Measurements from ENCODE around the gene WDR18. TPM values are rescaled to one million over a fixed set of nuclear protein-coding genes. Genes with fewer than 3 reads are reported as not detected.
A peak's percentile ranks its signal among the peaks of the same experiment; 100 is the strongest.

WDR18 gene
- total and polyA plus RNA-seq, 2 of the 4 experiments (the other 2 are of a cell fraction) = 37.1 to 56.9 TPM

DNA sequence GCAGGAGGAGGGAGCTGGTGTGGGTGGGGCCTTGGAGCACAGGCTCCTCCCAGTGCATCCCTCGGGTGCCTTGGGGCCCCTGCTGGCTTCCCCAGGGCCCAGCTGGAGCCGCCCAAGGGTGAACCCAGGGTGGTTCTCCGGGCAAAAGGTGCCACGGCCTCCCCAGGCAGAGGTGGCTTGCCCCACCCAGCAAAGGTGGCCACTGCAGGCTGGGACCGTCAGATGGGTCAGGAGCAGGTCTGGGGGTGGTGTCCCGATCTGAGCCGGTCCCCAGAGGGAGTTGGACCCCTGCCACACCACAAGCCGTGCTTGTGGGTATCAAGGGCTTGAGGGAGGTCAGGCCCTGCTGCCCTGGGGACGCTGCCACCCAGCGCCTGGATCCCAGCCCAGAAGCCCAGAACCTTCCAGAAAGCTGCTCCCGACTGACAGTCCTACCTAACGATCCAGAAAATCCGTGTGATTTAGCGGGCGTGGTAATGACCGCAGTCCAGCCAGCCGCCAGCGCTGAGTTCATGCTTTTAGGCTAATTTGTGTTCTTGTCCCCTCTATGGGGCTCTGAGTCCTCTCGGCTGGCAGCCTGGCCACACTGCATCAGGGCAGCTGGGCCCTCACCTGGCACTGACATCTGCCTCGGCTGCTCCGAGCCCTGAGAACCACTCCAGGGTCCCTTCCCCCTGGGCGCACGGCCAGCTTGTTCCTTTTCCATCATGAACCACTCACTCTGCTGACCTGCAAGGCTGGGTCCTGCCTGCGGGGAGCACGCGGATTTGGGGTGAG lies 11.1 kb downstream of the WDR18 start:
- H3K4me2 ChIP-seq (ENCODE audit: low read depth, low read length) = no peak overlapping the region
- 92% methylated on average over 7 of the region's 26 CpGs; no CpG with 5 or more reads in 1 of the 2 experiments for WGBS, 2 experiments (ENCODE audit: extremely low coverage in 2 of 2, insufficient read length in 1 of 2)
- DNase-seq = no peak
- no peaks in the 10 kb centered on the region; a peak in 1 of 4 replicates for H3K79me1 ChIP-seq (ENCODE audit: low read depth in 1 of 2, low read length in 2 of 2)
- H3K4ac ChIP-seq (ENCODE audit: low read depth, low read length) = no peak overlapping the region
- H2AK9ac ChIP-seq (replicated peaks; ENCODE audit: low read depth, low read length, poor library complexity) = no peak overlapping the region
- no peak overlapping the region for H3K9ac ChIP-seq (ENCODE audit: low read depth, low read length)
- no peak overlapping the region for H4K91ac ChIP-seq (ENCODE audit: insufficient read depth, low read depth, low read length)
- H3K9me1 ChIP-seq (ENCODE audit: insufficient read depth, low read length) = no peaks in the 10 kb centered on the region
- no peak overlapping the region for H3K18ac ChIP-seq (ENCODE audit: low read depth, low read length)
- H4K20me1 ChIP-seq (ENCODE audit: insufficient read depth, low read length) = 0 out of 2 replicates have a peak, but pooled peaks cover 6% of the 10 kb centered on the region
- POLR2A ChIA-PET (ENCODE audit: unreplicated experiment) = no interaction called here
- H3K14ac ChIP-seq (replicated peaks; ENCODE audit: low read depth, low read length) = no peak overlapping the region
- in situ Hi-C loops (cut with MboI; ENCODE audit: low sequenced_read_pairs) = loop anchor here (5.0 kb wide), 1 partner anchor 138 kb away; the partner anchor contains the start of gene CFD
- H3K27me3 ChIP-seq (ENCODE audit: control insufficient read depth, insufficient read depth, low read length) = peaks cover 34% of the 10 kb centered on the region
- H2BK5ac ChIP-seq (ENCODE audit: low read depth, low read length, poor library complexity, severe bottlenecking) = no peak overlapping the region
- no peak overlapping the region for H3K23ac ChIP-seq (ENCODE audit: low read depth, low read length)
- dilution Hi-C loops (cut with HindIII; ENCODE audit: low sequenced_read_pairs, unreplicated experiment) = no loop called here
- no TSS peak for BruUV-seq (replicated peaks)
- ATAC-seq (ENCODE audit: low read depth) = no peak
- H3K4me3 ChIP-seq (ENCODE audit: insufficient read depth, low read depth, low read length) = no peak overlapping the region
- no peak overlapping the region for H4K5ac ChIP-seq (ENCODE audit: low read depth, low read length)
- peaks cover 5% of the 10 kb centered on the region for H3K4me1 ChIP-seq (ENCODE audit: control insufficient read depth, insufficient read depth, low read length)
- TF ChIP-seq CTCF (conservative IDR thresholded peaks at IDR 0.05; ENCODE audit: low read depth, low read length) (no peak), MXI1 (IDR thresholded peaks at IDR 0.05; ENCODE audit: borderline replicate concordance, low read depth, low read length) (no peak), MAFK (IDR thresholded peaks at IDR 0.05; ENCODE audit: low read depth, low read length) (no peak), SMC3 (IDR thresholded peaks at IDR 0.05; ENCODE audit: low read depth, low read length) (no peak), BHLHE40 (IDR thresholded peaks at IDR 0.05; ENCODE audit: low read depth, low read length) (no peak), CEBPB (IDR thresholded peaks at IDR 0.05; ENCODE audit: low read depth, low read length) (no peak), RFX5 (IDR thresholded peaks at IDR 0.05; ENCODE audit: low read depth, low read length) (no peak), MAZ (IDR thresholded peaks at IDR 0.05; ENCODE audit: borderline replicate concordance, low read depth, low read length) (no peak), RCOR1 (IDR thresholded peaks at IDR 0.05; ENCODE audit: insufficient replicate concordance, low read length) (no peak), CHD1 (IDR thresholded peaks at IDR 0.05; ENCODE audit: low read depth, low read length) (no peak), NFE2L2 (IDR thresholded peaks at IDR 0.05; ENCODE audit: low read depth, low read length) (no peak)
- no peak overlapping the region for H2AK5ac ChIP-seq (ENCODE audit: low read depth, low read length)
- no peak overlapping the region for H4K8ac ChIP-seq (ENCODE audit: low read depth in 2 of 2, low read length in 2 of 2)
- no peak overlapping the region; the same call in 1 of the 2 replicates for H3K56ac ChIP-seq (ENCODE audit: extremely low read depth, insufficient read depth, low read length)
- no peak overlapping the region for H2BK120ac ChIP-seq (ENCODE audit: low read depth, low read length)
- no peak overlapping the region for H2BK15ac ChIP-seq (ENCODE audit: low read depth, low read length)
- no peak overlapping the region for H2BK20ac ChIP-seq (ENCODE audit: low read depth, low read length)
- CTCF ChIA-PET = no interaction called here
- intact Hi-C loops (cut with micrococcal nuclease) = no loop called here
- peaks cover 27% of the 10 kb centered on the region for H3K36me3 ChIP-seq (ENCODE audit: control insufficient read depth, insufficient read depth, low read length)
- H3K27ac ChIP-seq (ENCODE audit: insufficient read depth, low read length) = no peak overlapping the region
- peak overlapping the region; percentile 63 for H2AFZ ChIP-seq (replicated peaks; ENCODE audit: low read length, poor library complexity)
- no peaks in the 10 kb centered on the region for H3K9me3 ChIP-seq (ENCODE audit: control insufficient read depth, insufficient read depth, low read length)
